HepG2 (cell line): Measurements from ENCODE around the gene SPTBN4. TPM values are rescaled to one million over a fixed set of nuclear protein-coding genes. Genes with fewer than 3 reads are reported as not detected.
A peak's percentile ranks its signal among the peaks of the same experiment; 100 is the strongest.

Experiments used
- MIER2 ChIP-seq: IDR thresholded peaks from 2 replicates; pipeline ENCODE4 v1.6.1; 2016; ENCODE audit warnings: missing biosample characterization, missing genetic modification reagents
- PLRG1 ChIP-seq: fragments of 450-650 bp; conservative IDR thresholded peaks from 2 replicates; pipeline ENCODE4 v1.6.1; 2016
- RFX5 ChIP-seq: IDR thresholded peaks from 2 replicates; pipeline ENCODE4 v1.6.1; 2011; ENCODE audit warnings: low read depth, low read length, improper control_type of control experiment
- TARDBP ChIP-seq: sonication (generic); formaldehyde crosslinking; IDR thresholded peaks from 2 replicates; pipeline ENCODE4 v1.8.0; 2022; ENCODE audit warnings: mild to moderate bottlenecking, missing genetic modification reagents
- TGIF2 ChIP-seq: IDR thresholded peaks from 2 replicates; pipeline ENCODE4 v1.6.1; 2016; ENCODE audit warnings: control low read depth, missing compliant biosample characterization
- ZNF234 ChIP-seq: sonication (generic); formaldehyde crosslinking; conservative IDR thresholded peaks from 2 replicates; pipeline ENCODE4 v1.5.1; 2020; ENCODE audit warnings: mild to moderate bottlenecking, missing genetic modification reagents
- ZNF34 ChIP-seq: sonication (generic); formaldehyde crosslinking; IDR thresholded peaks from 2 replicates; pipeline ENCODE4 v1.4.0; 2020; ENCODE audit warnings: mild to moderate bottlenecking, missing genetic modification reagents, borderline replicate concordance
- polyA plus RNA-seq, 8 experiments: library from polyadenylated mRNA; depleted of rRNA in 3 of 8; stranded (reverse) in 7 of 8; unstranded in 1 of 8; fragments of >200 nt; fragmentation: Illumina TruSeq in 4 of 8; extraction: Trizol in 4 of 8; gene quantifications; 2 replicates each; pipeline versions ENCODE4 v1.2.1 to v1.2.3, GENCODE V29; 2011 to 2016; ENCODE audit warnings: low read depth in 4 of 8, missing spikeins in 1 of 8, mixed read lengths in 1 of 8; ENCODE audit not compliant: insufficient read depth in 1 of 8
- total RNA-seq, 5 experiments: library from RNA; depleted of rRNA; stranded (reverse); fragments of >200 nt; fragmentation: Illumina TruSeq; extraction: Trizol; gene quantifications; 2 replicates each; pipeline ENCODE4 v1.2.3, GENCODE V29; 2016; ENCODE audit warnings: low read depth in 1 of 5
- TF ChIP-seq, protein P1 (sequence below), 2 experiments: fragments of 450-650 bp in 1 of 2; sonication (generic) in 1 of 2; formaldehyde crosslinking; IDR thresholded peaks; 2 replicates each; pipeline versions ENCODE4 v1.5.0 to v1.8.0; 2020 to 2022; ENCODE audit warnings: mild to moderate bottlenecking in 1 of 2, missing genetic modification reagents in 1 of 2
- TF ChIP-seq, protein P2 (sequence below): sonication (generic); formaldehyde crosslinking; IDR thresholded peaks from 2 replicates; pipeline ENCODE4 v1.4.0; 2020; ENCODE audit warnings: mild to moderate bottlenecking, low read depth, missing genetic modification reagents
- TF ChIP-seq, protein P3 (sequence below): sonication (generic); formaldehyde crosslinking; IDR thresholded peaks from 2 replicates; pipeline ENCODE4 v1.4.0; 2020; ENCODE audit warnings: missing genetic modification reagents
- TF ChIP-seq, protein P4 (sequence below): sonication (generic); formaldehyde crosslinking; IDR thresholded peaks from 2 replicates; pipeline ENCODE4 v1.4.0; 2020; ENCODE audit warnings: mild to moderate bottlenecking, missing genetic modification reagents
- TF ChIP-seq, protein P5 (sequence below): sonication (generic); formaldehyde crosslinking; conservative IDR thresholded peaks from 2 replicates; pipeline ENCODE4 v1.8.1; 2023; ENCODE audit warnings: missing genetic modification reagents
- TF ChIP-seq, protein P6 (sequence below): sonication (generic); formaldehyde crosslinking; IDR thresholded peaks from 2 replicates; pipeline ENCODE4 v1.4.0; 2020; ENCODE audit warnings: missing genetic modification reagents, borderline replicate concordance

The SPTBN4 gene
- total and polyA plus RNA-seq, 2 of the 13 experiments (the other 11 are each of a cell fraction or from before 2014, with no cell fraction given), result 0.11 TPM

DNA sequence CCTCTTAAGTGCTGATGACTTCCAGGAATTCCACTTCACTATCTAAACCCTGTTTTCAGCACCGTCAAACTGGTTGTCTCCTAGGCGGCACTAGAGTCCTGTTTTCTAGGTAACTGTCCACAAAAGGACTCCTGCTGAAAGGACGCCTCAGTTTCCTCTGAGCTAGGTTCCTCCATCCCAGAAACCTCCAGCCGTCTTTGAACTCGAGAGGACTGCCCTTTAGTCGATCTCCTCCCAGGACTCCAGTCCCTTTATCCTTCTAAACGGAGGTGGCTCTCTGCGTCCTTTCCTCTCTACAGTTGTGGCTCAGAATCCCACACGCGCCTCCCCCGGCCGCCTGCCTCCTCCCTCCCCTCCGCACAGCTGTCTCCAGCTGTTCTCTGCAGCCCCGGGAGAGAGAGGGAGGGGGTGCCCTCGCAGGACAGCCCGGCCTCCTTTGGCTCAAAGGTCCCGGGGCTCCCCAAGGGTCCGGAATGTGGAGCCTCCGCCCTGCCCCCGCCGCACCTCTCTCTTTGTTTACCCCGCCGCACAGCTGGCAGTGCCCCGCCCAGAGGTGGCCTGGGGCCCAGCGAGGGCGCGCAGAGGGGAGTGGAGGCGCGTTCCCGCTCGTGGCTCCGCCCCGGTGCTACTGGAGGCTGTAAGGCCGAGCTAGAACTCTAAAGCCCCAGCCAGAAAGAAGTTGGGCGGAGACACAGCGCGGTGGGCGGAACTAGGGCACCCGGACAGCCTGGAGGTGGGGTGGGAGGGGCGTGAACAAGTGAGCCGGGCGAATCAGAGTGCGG, 136.8 kb downstream of the SPTBN4 start (continued):
- TF ChIP-seq RFX5 (0 out of 2 replicates have a peak, but pooled peaks have one; percentile 25), TARDBP (CRISPR knock-in tag) (peak; percentile 95), TGIF2 (CRISPR knock-in tag) (peak; percentile 32; the same call in 1 of the 2 replicates), ZNF234 (CRISPR knock-in tag) (peak; percentile 31; the same call in 1 of the 2 replicates), ZNF34 (CRISPR knock-in tag) (0 out of 2 replicates have a peak, but pooled peaks have one; percentile 36), MIER2 (CRISPR knock-in tag) (peak; percentile 79), PLRG1 (no peak)
- TF ChIP-seq, protein P1, sequence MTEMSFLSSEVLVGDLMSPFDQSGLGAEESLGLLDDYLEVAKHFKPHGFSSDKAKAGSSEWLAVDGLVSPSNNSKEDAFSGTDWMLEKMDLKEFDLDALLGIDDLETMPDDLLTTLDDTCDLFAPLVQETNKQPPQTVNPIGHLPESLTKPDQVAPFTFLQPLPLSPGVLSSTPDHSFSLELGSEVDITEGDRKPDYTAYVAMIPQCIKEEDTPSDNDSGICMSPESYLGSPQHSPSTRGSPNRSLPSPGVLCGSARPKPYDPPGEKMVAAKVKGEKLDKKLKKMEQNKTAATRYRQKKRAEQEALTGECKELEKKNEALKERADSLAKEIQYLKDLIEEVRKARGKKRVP (CRISPR knock-in tag; IDR thresholded peaks at IDR 0.05), result peak in 1 of 2 experiments; percentile 41; a peak in 1 of 4 replicates
- TF ChIP-seq, protein P2, sequence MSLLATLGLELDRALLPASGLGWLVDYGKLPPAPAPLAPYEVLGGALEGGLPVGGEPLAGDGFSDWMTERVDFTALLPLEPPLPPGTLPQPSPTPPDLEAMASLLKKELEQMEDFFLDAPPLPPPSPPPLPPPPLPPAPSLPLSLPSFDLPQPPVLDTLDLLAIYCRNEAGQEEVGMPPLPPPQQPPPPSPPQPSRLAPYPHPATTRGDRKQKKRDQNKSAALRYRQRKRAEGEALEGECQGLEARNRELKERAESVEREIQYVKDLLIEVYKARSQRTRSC, result no peak
- TF ChIP-seq, protein P3, sequence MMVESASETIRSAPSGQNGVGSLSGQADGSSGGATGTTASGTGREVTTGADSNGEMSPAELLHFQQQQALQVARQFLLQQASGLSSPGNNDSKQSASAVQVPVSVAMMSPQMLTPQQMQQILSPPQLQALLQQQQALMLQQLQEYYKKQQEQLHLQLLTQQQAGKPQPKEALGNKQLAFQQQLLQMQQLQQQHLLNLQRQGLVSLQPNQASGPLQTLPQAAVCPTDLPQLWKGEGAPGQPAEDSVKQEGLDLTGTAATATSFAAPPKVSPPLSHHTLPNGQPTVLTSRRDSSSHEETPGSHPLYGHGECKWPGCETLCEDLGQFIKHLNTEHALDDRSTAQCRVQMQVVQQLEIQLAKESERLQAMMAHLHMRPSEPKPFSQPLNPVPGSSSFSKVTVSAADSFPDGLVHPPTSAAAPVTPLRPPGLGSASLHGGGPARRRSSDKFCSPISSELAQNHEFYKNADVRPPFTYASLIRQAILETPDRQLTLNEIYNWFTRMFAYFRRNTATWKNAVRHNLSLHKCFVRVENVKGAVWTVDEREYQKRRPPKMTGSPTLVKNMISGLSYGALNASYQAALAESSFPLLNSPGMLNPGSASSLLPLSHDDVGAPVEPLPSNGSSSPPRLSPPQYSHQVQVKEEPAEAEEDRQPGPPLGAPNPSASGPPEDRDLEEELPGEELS (CRISPR knock-in tag), result peak; percentile 95
- TF ChIP-seq, protein P4, sequence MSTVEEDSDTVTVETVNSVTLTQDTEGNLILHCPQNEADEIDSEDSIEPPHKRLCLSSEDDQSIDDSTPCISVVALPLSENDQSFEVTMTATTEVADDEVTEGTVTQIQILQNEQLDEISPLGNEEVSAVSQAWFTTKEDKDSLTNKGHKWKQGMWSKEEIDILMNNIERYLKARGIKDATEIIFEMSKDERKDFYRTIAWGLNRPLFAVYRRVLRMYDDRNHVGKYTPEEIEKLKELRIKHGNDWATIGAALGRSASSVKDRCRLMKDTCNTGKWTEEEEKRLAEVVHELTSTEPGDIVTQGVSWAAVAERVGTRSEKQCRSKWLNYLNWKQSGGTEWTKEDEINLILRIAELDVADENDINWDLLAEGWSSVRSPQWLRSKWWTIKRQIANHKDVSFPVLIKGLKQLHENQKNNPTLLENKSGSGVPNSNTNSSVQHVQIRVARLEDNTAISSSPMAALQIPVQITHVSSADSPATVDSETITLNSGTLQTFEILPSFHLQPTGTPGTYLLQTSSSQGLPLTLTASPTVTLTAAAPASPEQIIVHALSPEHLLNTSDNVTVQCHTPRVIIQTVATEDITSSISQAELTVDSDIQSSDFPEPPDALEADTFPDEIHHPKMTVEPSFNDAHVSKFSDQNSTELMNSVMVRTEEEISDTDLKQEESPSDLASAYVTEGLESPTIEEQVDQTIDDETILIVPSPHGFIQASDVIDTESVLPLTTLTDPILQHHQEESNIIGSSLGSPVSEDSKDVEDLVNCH, result no peak
- TF ChIP-seq, protein P5, sequence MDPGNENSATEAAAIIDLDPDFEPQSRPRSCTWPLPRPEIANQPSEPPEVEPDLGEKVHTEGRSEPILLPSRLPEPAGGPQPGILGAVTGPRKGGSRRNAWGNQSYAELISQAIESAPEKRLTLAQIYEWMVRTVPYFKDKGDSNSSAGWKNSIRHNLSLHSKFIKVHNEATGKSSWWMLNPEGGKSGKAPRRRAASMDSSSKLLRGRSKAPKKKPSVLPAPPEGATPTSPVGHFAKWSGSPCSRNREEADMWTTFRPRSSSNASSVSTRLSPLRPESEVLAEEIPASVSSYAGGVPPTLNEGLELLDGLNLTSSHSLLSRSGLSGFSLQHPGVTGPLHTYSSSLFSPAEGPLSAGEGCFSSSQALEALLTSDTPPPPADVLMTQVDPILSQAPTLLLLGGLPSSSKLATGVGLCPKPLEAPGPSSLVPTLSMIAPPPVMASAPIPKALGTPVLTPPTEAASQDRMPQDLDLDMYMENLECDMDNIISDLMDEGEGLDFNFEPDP (CRISPR knock-in tag), result no peak
- TF ChIP-seq, protein P6, sequence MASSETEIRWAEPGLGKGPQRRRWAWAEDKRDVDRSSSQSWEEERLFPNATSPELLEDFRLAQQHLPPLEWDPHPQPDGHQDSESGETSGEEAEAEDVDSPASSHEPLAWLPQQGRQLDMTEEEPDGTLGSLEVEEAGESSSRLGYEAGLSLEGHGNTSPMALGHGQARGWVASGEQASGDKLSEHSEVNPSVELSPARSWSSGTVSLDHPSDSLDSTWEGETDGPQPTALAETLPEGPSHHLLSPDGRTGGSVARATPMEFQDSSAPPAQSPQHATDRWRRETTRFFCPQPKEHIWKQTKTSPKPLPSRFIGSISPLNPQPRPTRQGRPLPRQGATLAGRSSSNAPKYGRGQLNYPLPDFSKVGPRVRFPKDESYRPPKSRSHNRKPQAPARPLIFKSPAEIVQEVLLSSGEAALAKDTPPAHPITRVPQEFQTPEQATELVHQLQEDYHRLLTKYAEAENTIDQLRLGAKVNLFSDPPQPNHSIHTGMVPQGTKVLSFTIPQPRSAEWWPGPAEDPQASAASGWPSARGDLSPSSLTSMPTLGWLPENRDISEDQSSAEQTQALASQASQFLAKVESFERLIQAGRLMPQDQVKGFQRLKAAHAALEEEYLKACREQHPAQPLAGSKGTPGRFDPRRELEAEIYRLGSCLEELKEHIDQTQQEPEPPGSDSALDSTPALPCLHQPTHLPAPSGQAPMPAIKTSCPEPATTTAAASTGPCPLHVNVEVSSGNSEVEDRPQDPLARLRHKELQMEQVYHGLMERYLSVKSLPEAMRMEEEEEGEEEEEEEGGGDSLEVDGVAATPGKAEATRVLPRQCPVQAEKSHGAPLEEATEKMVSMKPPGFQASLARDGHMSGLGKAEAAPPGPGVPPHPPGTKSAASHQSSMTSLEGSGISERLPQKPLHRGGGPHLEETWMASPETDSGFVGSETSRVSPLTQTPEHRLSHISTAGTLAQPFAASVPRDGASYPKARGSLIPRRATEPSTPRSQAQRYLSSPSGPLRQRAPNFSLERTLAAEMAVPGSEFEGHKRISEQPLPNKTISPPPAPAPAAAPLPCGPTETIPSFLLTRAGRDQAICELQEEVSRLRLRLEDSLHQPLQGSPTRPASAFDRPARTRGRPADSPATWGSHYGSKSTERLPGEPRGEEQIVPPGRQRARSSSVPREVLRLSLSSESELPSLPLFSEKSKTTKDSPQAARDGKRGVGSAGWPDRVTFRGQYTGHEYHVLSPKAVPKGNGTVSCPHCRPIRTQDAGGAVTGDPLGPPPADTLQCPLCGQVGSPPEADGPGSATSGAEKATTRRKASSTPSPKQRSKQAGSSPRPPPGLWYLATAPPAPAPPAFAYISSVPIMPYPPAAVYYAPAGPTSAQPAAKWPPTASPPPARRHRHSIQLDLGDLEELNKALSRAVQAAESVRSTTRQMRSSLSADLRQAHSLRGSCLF, result no peak
